IMR-90 (cell line): ENCODE measurements around the gene FGD3. TPM values are rescaled to one million over a fixed set of nuclear protein-coding genes. Genes with fewer than 3 reads are reported as not detected.

Source experiments
- ATAC-seq: fragments of 200-7000 bp; cut with Tn5 transposase; 2 replicates; pipeline ENCODE4 v1.9.1; 2020; ENCODE audit warnings: low read depth, mild to moderate bottlenecking, moderate library complexity
- BruUV-seq: library from RNA; stranded (reverse); fragments of 400-500 nt; replicated peaks from 2 replicates; lab custom pipeline; 2021; lab: Mats Ljungman, UMichigan
- CTCF ChIA-PET: fragments of 300-600 bp; formaldehyde crosslinking; extraction: SDS; loops from one replicate; lab custom pipeline; 2021; ENCODE audit warnings: antibody characterized with exemption; lab: Yijun Ruan, JAX
- POLR2A ChIA-PET: fragments of 300-600 bp; sonication (Branson Sonifier 250); formaldehyde crosslinking; loops from one replicate; lab custom pipeline; 2022; ENCODE audit warnings: antibody characterized with exemption; ENCODE audit not compliant: unreplicated experiment; lab: Charles Lee
- DNase-seq: peaks from one replicate; pipeline ENCODE4 v3.0.0; 2013
- H2AFZ ChIP-seq: replicated peaks from 2 replicates; pipeline ENCODE3; 2013; ENCODE audit warnings: low read length, mild to moderate bottlenecking; ENCODE audit not compliant: poor library complexity
- H2AK5ac ChIP-seq: 2 replicates; pipeline ENCODE4 v1.6.1; 2013; ENCODE audit warnings: low read depth, low read length, inconsistent platforms
- H2AK9ac ChIP-seq: replicated peaks from 2 replicates; pipeline ENCODE3; 2013; ENCODE audit warnings: mild to moderate bottlenecking, low read depth, low read length, moderate library complexity; ENCODE audit not compliant: poor library complexity
- H2BK120ac ChIP-seq: 2 replicates; pipeline ENCODE4 v1.6.1; 2013; ENCODE audit warnings: low read depth, low read length, inconsistent platforms
- H2BK15ac ChIP-seq: 3 replicates; pipeline ENCODE4 v1.6.1; 2013; ENCODE audit warnings: low read depth, low read length, inconsistent platforms
- H2BK20ac ChIP-seq: 2 replicates; pipeline ENCODE4 v1.6.1; 2013; ENCODE audit warnings: low read depth, mild to moderate bottlenecking, inconsistent platforms, low read length, moderate library complexity
- H2BK5ac ChIP-seq: 2 replicates; pipeline ENCODE4 v1.6.1; 2013; ENCODE audit warnings: mild to moderate bottlenecking, low read depth, low read length, inconsistent platforms; ENCODE audit not compliant: poor library complexity, severe bottlenecking
- H3K14ac ChIP-seq: replicated peaks from 2 replicates; pipeline ENCODE4 v1.6.1; 2013; ENCODE audit warnings: low read depth, low read length, inconsistent platforms
- H3K18ac ChIP-seq: 2 replicates; pipeline ENCODE4 v1.6.1; 2013; ENCODE audit warnings: low read depth, low read length, control low read depth
- H3K23ac ChIP-seq: 2 replicates; pipeline ENCODE4 v1.6.1; 2013; ENCODE audit warnings: low read depth, low read length, inconsistent platforms
- H3K27ac ChIP-seq: 2 replicates; pipeline ENCODE4 v1.5.1; 2013; ENCODE audit warnings: mild to moderate bottlenecking, control low read depth, low read length; ENCODE audit not compliant: insufficient read depth
- H3K27me3 ChIP-seq: 2 replicates; pipeline ENCODE4 v1.6.1; 2013; ENCODE audit warnings: low read length; ENCODE audit not compliant: control insufficient read depth, insufficient read depth
- H3K36me3 ChIP-seq: 2 replicates; pipeline ENCODE4 v1.6.1; 2013; ENCODE audit warnings: low read length, mixed read lengths; ENCODE audit not compliant: control insufficient read depth, insufficient read depth
- H3K4ac ChIP-seq: 2 replicates; pipeline ENCODE4 v1.6.1; 2013; ENCODE audit warnings: low read depth, low read length, inconsistent platforms
- H3K4me1 ChIP-seq: 2 replicates; pipeline ENCODE4 v1.6.1; 2013; ENCODE audit warnings: low read length, mixed read lengths; ENCODE audit not compliant: control insufficient read depth, insufficient read depth
- H3K4me2 ChIP-seq: 2 replicates; pipeline ENCODE4 v1.6.1; 2013; ENCODE audit warnings: low read depth, mild to moderate bottlenecking, control low read depth, low read length, moderate library complexity
- H3K4me3 ChIP-seq: 2 replicates; pipeline ENCODE4 v1.5.1; 2013; ENCODE audit warnings: low read depth, mild to moderate bottlenecking, control low read depth, low read length, moderate library complexity; ENCODE audit not compliant: insufficient read depth
- H3K56ac ChIP-seq: 2 replicates; pipeline ENCODE4 v1.6.1; 2013; ENCODE audit warnings: low read length, inconsistent platforms; ENCODE audit not compliant: insufficient read depth; ENCODE audit errors: extremely low read depth
- H3K79me1 ChIP-seq, 2 experiments: 2 replicates each; pipeline ENCODE4 v1.6.1; 2013; ENCODE audit warnings: low read length in 2 of 2, inconsistent platforms in 1 of 2, low read depth in 1 of 2
- H3K9ac ChIP-seq: 2 replicates; pipeline ENCODE4 v1.6.1; 2013; ENCODE audit warnings: low read depth, low read length, control low read depth
- H3K9me1 ChIP-seq: 2 replicates; pipeline ENCODE4 v1.6.1; 2013; ENCODE audit warnings: low read length, inconsistent platforms; ENCODE audit not compliant: insufficient read depth
- H3K9me3 ChIP-seq: 2 replicates; pipeline ENCODE4 v1.6.1; 2013; ENCODE audit warnings: low read length; ENCODE audit not compliant: control insufficient read depth, insufficient read depth
- H4K20me1 ChIP-seq: 2 replicates; pipeline ENCODE4 v1.6.1; 2013; ENCODE audit warnings: low read length, inconsistent platforms; ENCODE audit not compliant: insufficient read depth
- H4K5ac ChIP-seq: 2 replicates; pipeline ENCODE4 v1.6.1; 2013; ENCODE audit warnings: mild to moderate bottlenecking, low read depth, low read length, control low read depth
- H4K8ac ChIP-seq, 2 experiments: 2 replicates each; pipeline ENCODE4 v1.6.1; 2013; ENCODE audit warnings: low read depth in 2 of 2, low read length in 2 of 2, control low read depth in 1 of 2, inconsistent platforms in 1 of 2
- H4K91ac ChIP-seq: 2 replicates; pipeline ENCODE4 v1.6.1; 2013; ENCODE audit warnings: low read depth, low read length, inconsistent platforms; ENCODE audit not compliant: insufficient read depth
- CEBPB ChIP-seq: IDR thresholded peaks from 2 replicates; pipeline ENCODE4 v1.6.1; 2012; ENCODE audit warnings: low read depth, low read length, improper control_type of control experiment
- FOS ChIP-seq: fragments of 150-350 bp; IDR thresholded peaks from 2 replicates; pipeline ENCODE4 v1.6.1; 2016; ENCODE audit warnings: low read depth, low read length
- MAZ ChIP-seq: IDR thresholded peaks from 2 replicates; pipeline ENCODE4 v1.6.1; 2012; ENCODE audit warnings: low read depth, mild to moderate bottlenecking, low read length, improper control_type of control experiment, moderate library complexity, borderline replicate concordance
- MXI1 ChIP-seq: IDR thresholded peaks from 2 replicates; pipeline ENCODE4 v1.6.1; 2012; ENCODE audit warnings: low read depth, mild to moderate bottlenecking, low read length, moderate library complexity, borderline replicate concordance
- POLR2A ChIP-seq: IDR thresholded peaks from 2 replicates; pipeline ENCODE4 v1.6.1; 2012; ENCODE audit warnings: mild to moderate bottlenecking, low read depth, low read length
- SMC3 ChIP-seq: fragments of 150-350 bp; IDR thresholded peaks from 2 replicates; pipeline ENCODE4 v1.6.1; 2016; ENCODE audit warnings: low read depth, mild to moderate bottlenecking, antibody characterized with exemption, low read length, moderate library complexity
- USF2 ChIP-seq: fragments of 150-350 bp; IDR thresholded peaks from 2 replicates; pipeline ENCODE4 v1.6.1; 2017; ENCODE audit warnings: mild to moderate bottlenecking, antibody characterized with exemption, low read length, low read depth
- WGBS, 2 experiments: methylation state at CpG; one replicate each; pipeline versions ENCODE4 v1.1.5 to v1.1.7; 2013; ENCODE audit warnings: missing lambda C conversion rate in 2 of 2; ENCODE audit not compliant: insufficient read length in 1 of 2; ENCODE audit errors: extremely low coverage in 2 of 2; 5-methylcytosine and 5-hydroxymethylcytosine counted together
- dilution Hi-C: fragments of 300-500 bp; cut with HindIII; formaldehyde crosslinking; loops from one replicate; pipeline ENCODE4 v1.14.3; 2018; ENCODE audit warnings: low sequenced_read_pairs; ENCODE audit not compliant: unreplicated experiment
- in situ Hi-C: fragments of 300-500 bp; cut with MboI; formaldehyde crosslinking; loops from 3 replicates; pipeline ENCODE4 v1.14.3; 2019; ENCODE audit warnings: low sequenced_read_pairs, inconsistent platforms, mixed read lengths
- intact Hi-C: fragments of 100-400 bp; cut with micrococcal nuclease; formaldehyde crosslinking; loops from 2 replicates; pipeline ENCODE4 v1.10.0; 2022
- polyA plus RNA-seq, 3 experiments: library from polyadenylated mRNA; depleted of rRNA; stranded (reverse); fragments of >200 nt; gene quantifications; 2 replicates each; pipeline ENCODE4 v1.2.3, GENCODE V29; 2012; ENCODE audit warnings: low replicate concordance in 1 of 3
- total RNA-seq: library from RNA; depleted of rRNA; stranded (reverse); fragments of >200 nt; gene quantifications from 2 replicates; pipeline ENCODE4 v1.2.3, GENCODE V29; 2012
- TF ChIP-seq, protein P1 (sequence below): conservative IDR thresholded peaks from 2 replicates; pipeline ENCODE4 v1.5.1; 2012; ENCODE audit warnings: mild to moderate bottlenecking, low read depth, low read length, improper control_type of control experiment

FGD3 gene
- total and polyA plus RNA-seq, 2 of the 4 experiments (the other 2 are of a cell fraction) = not detected

DNA sequence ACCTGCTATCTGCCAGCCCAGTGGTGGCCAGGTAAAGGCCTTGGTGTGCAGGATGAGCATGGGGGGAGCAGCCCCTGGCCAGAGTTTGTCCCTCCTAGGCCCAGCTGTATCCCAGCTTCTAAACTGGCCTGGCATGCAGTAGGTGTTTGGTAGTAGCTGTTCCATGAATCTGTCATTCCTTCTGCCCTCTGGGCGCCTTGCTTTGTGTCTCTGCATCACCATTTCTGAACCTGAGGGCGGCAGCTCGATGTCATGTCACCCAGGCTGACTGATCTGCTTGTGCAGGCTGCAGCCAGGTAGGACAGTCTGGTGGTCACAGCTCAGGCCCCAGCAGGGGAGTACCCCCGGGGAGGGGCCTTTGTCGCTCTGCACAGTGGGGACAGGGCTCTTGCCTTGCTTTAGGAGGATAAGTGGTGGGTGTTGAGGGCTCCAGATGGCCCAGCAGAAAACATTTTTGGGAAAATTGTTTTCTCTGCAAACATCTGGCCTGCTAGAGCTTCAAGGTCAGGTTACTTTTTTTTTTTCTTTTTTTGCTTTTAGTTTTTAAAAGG lies 106.5 kb downstream of the FGD3 start:
- Histone ChIP-seq H3K36me3 (no peaks in the 10 kb centered on the region), H3K9me3 (no peaks in the 10 kb centered on the region), H2AK9ac (no peak overlapping the region), H3K4me3 (no peak overlapping the region), H2AK5ac (no peak overlapping the region), H2BK20ac (no peak overlapping the region), H4K91ac (no peak overlapping the region), H2AFZ (no peak overlapping the region), H3K4me1 (no peaks in the 10 kb centered on the region), H3K27ac (no peak overlapping the region), H3K9me1 (no peaks in the 10 kb centered on the region), H3K79me1 (no peaks in the 10 kb centered on the region), H3K4ac (no peak overlapping the region), H2BK120ac (no peak overlapping the region), H2BK15ac (no peak overlapping the region), H4K8ac (no peak overlapping the region), H3K56ac (no peak overlapping the region), H3K4me2 (no peak overlapping the region), H3K23ac (no peak overlapping the region), H2BK5ac (no peak overlapping the region), H3K9ac (no peak overlapping the region), H3K18ac (no peak overlapping the region), H3K27me3 (peaks cover 27% of the 10 kb centered on the region), H3K14ac (no peak overlapping the region), H4K5ac (no peak overlapping the region), H4K20me1 (no peaks in the 10 kb centered on the region)
- ChIA-PET POLR2A (interaction anchor here (0.6 kb wide), 2 partner anchors 9 to 648 kb away, joined by 4 to 5 read pairs; no protein-coding TSS in a partner anchor), CTCF (interaction anchor here (0.6 kb wide), 1 partner anchor 1635 kb away, joined by 4 read pairs; no protein-coding TSS in a partner anchor)
- no peak for DNase-seq
- dilution Hi-C loops = no loop called here
- WGBS, 2 experiments = no CpG with 5 or more reads among the region's 5 CpGs
- no TSS peak for BruUV-seq
- in situ Hi-C loops = no loop called here
- intact Hi-C loops = no loop called here
- no peak for ATAC-seq
- TF ChIP-seq POLR2A (no peak), FOS (no peak), USF2 (no peak), CEBPB (no peak), MAZ (no peak), SMC3 (no peak), MXI1 (no peak)
- TF ChIP-seq, protein P1, sequence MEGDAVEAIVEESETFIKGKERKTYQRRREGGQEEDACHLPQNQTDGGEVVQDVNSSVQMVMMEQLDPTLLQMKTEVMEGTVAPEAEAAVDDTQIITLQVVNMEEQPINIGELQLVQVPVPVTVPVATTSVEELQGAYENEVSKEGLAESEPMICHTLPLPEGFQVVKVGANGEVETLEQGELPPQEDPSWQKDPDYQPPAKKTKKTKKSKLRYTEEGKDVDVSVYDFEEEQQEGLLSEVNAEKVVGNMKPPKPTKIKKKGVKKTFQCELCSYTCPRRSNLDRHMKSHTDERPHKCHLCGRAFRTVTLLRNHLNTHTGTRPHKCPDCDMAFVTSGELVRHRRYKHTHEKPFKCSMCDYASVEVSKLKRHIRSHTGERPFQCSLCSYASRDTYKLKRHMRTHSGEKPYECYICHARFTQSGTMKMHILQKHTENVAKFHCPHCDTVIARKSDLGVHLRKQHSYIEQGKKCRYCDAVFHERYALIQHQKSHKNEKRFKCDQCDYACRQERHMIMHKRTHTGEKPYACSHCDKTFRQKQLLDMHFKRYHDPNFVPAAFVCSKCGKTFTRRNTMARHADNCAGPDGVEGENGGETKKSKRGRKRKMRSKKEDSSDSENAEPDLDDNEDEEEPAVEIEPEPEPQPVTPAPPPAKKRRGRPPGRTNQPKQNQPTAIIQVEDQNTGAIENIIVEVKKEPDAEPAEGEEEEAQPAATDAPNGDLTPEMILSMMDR = no peak
